Measurements from ENCODE around the gene SLC6A18.

DNA sequence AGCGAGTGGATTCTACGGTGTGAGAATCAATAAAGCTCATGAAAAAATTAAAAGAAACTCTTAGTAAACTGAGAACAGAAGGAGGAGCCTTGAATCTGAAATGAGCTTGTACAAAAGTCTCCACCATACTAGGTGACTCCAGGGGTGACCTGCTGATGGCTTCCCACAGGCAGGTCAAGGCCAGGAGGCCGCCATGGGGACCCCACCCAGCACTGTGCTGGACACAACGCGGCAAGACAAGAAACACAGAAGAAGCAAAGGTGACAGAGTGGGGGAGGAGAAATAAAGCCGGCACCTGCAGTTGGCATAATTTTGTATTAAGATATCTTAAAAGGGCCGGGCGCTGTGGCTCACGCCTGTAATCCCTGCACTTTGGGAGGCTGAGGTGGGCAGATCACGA is 35.9 kb upstream of the SLC6A18 start:
- TF ChIP-seq MAFK (IDR thresholded peaks at IDR 0.05; ENCODE audit: low read depth, low read length) (no peak), POLR2A (IDR thresholded peaks at IDR 0.05; ENCODE audit: low read depth, low read length) (no peak), SMC3 (IDR thresholded peaks at IDR 0.05; ENCODE audit: low read depth, low read length) (no peak), CEBPB (IDR thresholded peaks at IDR 0.05; ENCODE audit: low read depth, low read length) (no peak), RCOR1 (IDR thresholded peaks at IDR 0.05; ENCODE audit: insufficient replicate concordance, low read length) (no peak), RAD21 (IDR thresholded peaks at IDR 0.05; ENCODE audit: low read length) (no peak), FOS (IDR thresholded peaks at IDR 0.05; ENCODE audit: low read depth, low read length) (no peak)
- TF ChIP-seq, protein P1, sequence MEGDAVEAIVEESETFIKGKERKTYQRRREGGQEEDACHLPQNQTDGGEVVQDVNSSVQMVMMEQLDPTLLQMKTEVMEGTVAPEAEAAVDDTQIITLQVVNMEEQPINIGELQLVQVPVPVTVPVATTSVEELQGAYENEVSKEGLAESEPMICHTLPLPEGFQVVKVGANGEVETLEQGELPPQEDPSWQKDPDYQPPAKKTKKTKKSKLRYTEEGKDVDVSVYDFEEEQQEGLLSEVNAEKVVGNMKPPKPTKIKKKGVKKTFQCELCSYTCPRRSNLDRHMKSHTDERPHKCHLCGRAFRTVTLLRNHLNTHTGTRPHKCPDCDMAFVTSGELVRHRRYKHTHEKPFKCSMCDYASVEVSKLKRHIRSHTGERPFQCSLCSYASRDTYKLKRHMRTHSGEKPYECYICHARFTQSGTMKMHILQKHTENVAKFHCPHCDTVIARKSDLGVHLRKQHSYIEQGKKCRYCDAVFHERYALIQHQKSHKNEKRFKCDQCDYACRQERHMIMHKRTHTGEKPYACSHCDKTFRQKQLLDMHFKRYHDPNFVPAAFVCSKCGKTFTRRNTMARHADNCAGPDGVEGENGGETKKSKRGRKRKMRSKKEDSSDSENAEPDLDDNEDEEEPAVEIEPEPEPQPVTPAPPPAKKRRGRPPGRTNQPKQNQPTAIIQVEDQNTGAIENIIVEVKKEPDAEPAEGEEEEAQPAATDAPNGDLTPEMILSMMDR (conservative IDR thresholded peaks at IDR 0.05; ENCODE audit: low read depth, low read length) = no peak
- TF ChIP-seq, protein P2, sequence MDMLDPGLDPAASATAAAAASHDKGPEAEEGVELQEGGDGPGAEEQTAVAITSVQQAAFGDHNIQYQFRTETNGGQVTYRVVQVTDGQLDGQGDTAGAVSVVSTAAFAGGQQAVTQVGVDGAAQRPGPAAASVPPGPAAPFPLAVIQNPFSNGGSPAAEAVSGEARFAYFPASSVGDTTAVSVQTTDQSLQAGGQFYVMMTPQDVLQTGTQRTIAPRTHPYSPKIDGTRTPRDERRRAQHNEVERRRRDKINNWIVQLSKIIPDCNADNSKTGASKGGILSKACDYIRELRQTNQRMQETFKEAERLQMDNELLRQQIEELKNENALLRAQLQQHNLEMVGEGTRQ (IDR thresholded peaks at IDR 0.05; ENCODE audit: low read depth, low read length) = no peak
